ENCODE measurements around the gene STOX2.

The STOX2 gene

GRCh38 chr4:184022679-184023383, 117.7 kb downstream of the STOX2 start:
- DNase-seq (ENCODE audit: low read depth): no peak
- H3K4me3 ChIP-seq (replicated peaks; ENCODE audit: low read depth, low read length): no peak overlapping the region
- TF ChIP-seq CTCF (IDR thresholded peaks at IDR 0.05; ENCODE audit: low read length, missing control alignments): no peak

- TF ChIP-seq CTCF (IDR thresholded peaks at IDR 0.05; ENCODE audit: low read length, missing control alignments): no peak
- DNase-seq (ENCODE audit: low read depth): no peak
- H3K4me3 ChIP-seq (replicated peaks; ENCODE audit: low read depth, low read length): no peak overlapping the region
Measured at GRCh38 chr4:184024637-184025036, 119.5 kb downstream of the STOX2 start.

GRCh38 chr4:184028561-184029374, 123.7 kb downstream of the STOX2 start:
- H3K4me3 ChIP-seq (replicated peaks; ENCODE audit: low read depth, low read length): no peak overlapping the region
- TF ChIP-seq CTCF (IDR thresholded peaks at IDR 0.05; ENCODE audit: low read length, missing control alignments): no peak
- DNase-seq (ENCODE audit: low read depth): no peak

- TF ChIP-seq CTCF (IDR thresholded peaks at IDR 0.05; ENCODE audit: low read length, missing control alignments): no peak
- H3K4me3 ChIP-seq (replicated peaks; ENCODE audit: low read depth, low read length): no peak overlapping the region
- no peak for DNase-seq (ENCODE audit: low read depth)
Measured at GRCh38 chr4:184030036-184030435, 124.9 kb downstream of the STOX2 start.

GRCh38 chr4:184030764-184031163, 125.7 kb downstream of the STOX2 start:
- no peak for TF ChIP-seq CTCF (IDR thresholded peaks at IDR 0.05; ENCODE audit: low read length, missing control alignments)
- no peak overlapping the region for H3K4me3 ChIP-seq (replicated peaks; ENCODE audit: low read depth, low read length)
- DNase-seq (ENCODE audit: low read depth): no peak

- no peak for TF ChIP-seq CTCF (IDR thresholded peaks at IDR 0.05; ENCODE audit: low read length, missing control alignments)
- no peak for DNase-seq (ENCODE audit: low read depth)
Measured at GRCh38 chr4:184032091-184032490, 127.0 kb downstream of the STOX2 start.

More at GRCh38 chr4:184032091-184032490, 127.0 kb downstream of the STOX2 start:
- no peak overlapping the region for H3K4me3 ChIP-seq (replicated peaks; ENCODE audit: low read depth, low read length)
